DOHH2 (cell line): ENCODE results near the gene DCAF4.

Experiments used
- CTCF ChIP-seq: fragments of 200-600 bp; sonication (generic); IDR thresholded peaks from one replicate; pipeline ENCODE4 v1.5.1; 2014; ENCODE audit warnings: antibody characterized with exemption, mild to moderate bottlenecking, low read depth, low read length; ENCODE audit not compliant: poor library complexity, severe bottlenecking
- EZH2phosphoT487 ChIP-seq: fragments of 200-600 bp; sonication (generic); IDR thresholded peaks from 2 replicates; pipeline ENCODE4 v1.6.1; 2017; ENCODE audit warnings: borderline replicate concordance, mild to moderate bottlenecking, antibody characterized with exemption, low read length, moderate library complexity, mixed read lengths

DNA sequence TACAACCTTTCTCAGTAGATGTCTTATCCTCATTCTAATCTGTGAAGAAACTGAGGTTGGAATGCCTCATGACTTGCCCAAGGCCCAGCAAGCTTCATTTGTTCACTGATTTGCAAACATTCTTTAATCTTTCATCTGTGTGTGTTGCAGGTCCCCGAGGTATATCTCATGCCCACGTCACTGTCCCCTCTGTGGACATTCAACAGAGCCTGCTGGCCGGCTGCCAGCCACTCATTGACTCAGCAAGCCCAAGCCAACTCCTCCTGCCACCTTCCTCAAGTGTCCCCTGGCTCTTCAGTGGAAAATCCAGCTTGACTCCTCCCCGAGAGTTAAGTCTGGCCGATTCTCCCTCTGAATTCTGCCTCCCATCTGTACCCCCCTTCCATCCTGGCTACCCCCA lies 1.9 kb upstream of the DCAF4 start:
- no peak for TF ChIP-seq CTCF
- no peak for TF ChIP-seq EZH2phosphoT487
